SK-N-MC (cell line): ENCODE measurements around the gene ZNF93.
"Not testable (repeated sequence)": the region's sequence is repeated elsewhere in the genome, so short reads cannot be mapped to it uniquely, and the experiment has no call there.

Source experiments
- EZH2 ChIP-seq: fragments of 200-600 bp; sonication (generic); IDR thresholded peaks from one replicate; pipeline ENCODE4 v1.6.1; 2017; ENCODE audit warnings: antibody characterized with exemption
- FOXP2 ChIP-seq: optimal IDR thresholded peaks from 2 replicates; pipeline ENCODE3; 2011; ENCODE audit warnings: mild to moderate bottlenecking, moderate library complexity; ENCODE audit not compliant: insufficient read depth; ENCODE audit errors: extremely low read length, control extremely low read depth
- POLR2AphosphoS5 ChIP-seq: IDR thresholded peaks from 2 replicates; pipeline ENCODE4 v1.6.1; 2012; ENCODE audit warnings: mild to moderate bottlenecking, low read depth, low read length, borderline replicate concordance

DNA sequence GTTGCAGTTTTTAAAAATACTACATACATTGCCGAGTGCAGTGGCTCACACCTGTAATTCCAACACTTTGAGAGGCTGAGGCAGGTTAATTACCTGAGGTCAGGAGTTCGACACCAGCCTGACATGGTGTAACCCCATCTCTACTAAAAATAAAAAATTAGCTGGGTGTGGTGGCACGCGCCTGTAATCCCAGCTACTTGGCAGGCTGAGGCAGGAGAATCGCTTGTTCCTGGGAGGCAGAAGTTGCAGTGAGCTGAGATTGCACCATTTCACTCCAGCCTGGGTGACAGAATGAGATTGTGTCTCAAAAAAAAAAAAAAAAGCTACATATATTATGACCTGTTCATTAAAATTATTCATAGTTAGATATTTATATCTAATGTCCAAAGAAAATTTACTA, 30.7 kb upstream of the ZNF93 start:
- not testable (repeated sequence) for TF ChIP-seq POLR2AphosphoS5, FOXP2, EZH2
